Activated T-cell treated with anti-CD3 and anti-CD28 coated beads for 24 hours (primary cell): ENCODE measurements around the gene C16orf74.

ENCODE experiments used
- DNase-seq: peaks from one replicate; pipeline ENCODE4 v3.0.0-alpha.2; 2020; ENCODE audit warnings: low read depth

The C16orf74 gene

DNA sequence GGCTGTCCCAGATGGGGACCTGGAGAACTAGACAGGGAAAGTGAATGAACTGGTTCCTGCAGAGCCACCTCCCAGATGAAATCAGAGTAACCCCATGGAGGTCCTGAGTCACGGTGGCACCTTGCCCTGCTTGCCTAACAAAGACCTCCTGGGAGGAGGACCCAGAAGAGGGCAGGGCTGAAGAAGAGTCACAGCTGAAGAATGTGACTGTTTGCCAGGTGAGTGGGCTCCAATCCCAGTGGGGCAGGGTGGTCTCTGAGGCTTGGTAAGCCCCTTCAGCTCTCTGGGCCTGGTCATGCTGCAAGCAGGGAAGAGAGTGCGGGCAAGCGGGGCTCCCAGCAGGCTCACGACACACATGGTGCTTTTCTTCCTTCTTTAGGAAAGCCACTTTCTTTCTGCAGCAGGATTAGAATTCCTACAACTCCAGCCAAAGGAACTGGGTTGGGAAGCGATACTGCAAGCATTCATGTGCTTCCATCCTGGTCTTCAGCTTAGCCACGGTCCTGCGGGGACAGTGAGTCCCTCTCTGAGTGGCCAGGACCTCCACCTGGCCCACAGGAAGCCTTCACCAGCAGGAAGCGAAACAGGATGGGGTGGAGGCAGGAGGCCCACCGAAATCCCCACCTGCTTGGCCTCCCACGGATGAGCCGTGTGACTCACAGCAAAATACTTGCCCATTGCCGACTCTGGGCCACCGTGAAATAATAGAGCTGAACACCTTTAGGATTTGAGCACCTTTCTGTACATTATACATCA lies 4.3 kb downstream of the C16orf74 start:
- no peak for DNase-seq

GRCh38 chr16:85738923-85739715 lies 11.8 kb downstream of the C16orf74 start:
- no peak for DNase-seq

DNA sequence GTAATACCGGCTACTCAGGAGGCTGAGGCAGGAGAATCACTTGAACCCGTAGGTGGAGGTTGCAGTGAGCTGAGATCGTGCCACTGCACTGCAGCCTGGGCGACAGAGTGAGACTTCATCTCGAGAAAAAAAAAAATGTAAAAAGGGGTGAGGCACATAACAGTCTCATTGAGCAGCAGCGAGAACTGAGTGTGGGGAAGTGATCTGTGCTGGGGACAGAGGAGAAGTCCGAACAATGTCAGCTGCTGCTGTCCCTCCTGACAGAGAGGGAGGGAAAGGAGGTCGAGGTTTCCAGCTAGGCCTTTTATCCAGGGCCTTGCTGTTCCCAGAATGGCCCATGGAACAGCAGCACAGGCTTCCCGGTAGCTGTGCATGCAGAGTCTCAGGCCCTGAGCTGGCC lies 14.0 kb downstream of the C16orf74 start:
- no peak for DNase-seq

DNA sequence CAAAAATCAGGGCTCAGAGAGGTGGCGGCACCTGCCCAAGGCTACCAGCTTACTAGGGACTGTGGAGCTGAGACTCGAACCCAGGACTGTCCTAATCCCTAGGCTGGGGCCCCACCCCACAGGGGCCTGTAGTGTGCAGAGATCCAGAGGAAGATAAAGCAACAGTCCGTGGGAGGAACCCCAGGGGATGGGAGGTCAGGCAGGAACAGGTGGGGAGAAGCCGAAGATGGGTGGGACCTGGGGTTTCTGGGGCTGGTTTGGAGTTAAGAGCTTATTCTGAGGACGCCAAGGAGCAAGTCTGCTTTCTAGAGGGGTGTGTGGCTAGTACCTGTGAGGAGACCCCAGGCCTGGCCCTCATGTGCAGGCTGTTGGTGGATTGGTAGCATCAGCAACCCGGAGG lies 14.9 kb downstream of the C16orf74 start:
- no peak for DNase-seq

GRCh38 chr16:85735225-85735635 lies 15.7 kb downstream of the C16orf74 start:
- DNase-seq: no peak

DNA sequence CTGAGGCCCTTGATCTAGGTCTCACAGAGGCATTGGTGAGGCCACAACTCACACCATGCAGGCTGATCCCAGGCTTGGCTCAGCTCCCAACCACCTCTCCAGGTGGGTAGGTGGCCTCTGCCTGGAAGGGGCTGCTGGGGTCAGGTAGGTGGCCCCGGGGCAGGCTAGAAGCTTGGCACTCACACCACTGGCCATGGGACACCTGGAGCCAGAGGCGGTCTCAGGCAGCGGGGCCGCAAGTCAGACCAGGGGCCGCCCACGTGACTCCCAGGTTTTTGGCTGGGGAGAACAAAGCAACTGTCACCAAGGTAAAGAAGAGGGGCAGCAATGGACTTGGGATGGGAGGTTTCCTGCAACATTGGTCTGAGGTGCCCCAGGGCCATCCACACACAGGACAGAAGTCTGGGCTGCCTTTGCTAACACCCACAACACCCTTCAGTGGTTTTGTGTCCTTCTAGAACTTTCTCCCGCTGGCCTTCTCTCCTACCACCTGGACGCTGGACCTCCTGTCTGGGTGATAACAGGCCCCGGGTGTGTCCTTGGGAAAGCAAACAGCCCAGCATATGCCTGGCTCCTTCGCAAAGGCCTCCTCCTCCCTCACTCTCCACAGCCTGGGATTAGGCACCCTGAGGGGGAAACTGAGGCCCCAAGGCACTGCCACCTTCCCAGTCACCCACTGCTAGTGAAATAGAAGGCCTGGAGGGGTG lies 16.4 kb downstream of the C16orf74 start:
- DNase-seq: no peak

- no peak for DNase-seq
These were observed 17.1 kb downstream of the C16orf74 start for GRCh38 chr16:85733839-85734170.

GRCh38 chr16:85733155-85733838 lies 17.6 kb downstream of the C16orf74 start:
- no peak for DNase-seq

DNA sequence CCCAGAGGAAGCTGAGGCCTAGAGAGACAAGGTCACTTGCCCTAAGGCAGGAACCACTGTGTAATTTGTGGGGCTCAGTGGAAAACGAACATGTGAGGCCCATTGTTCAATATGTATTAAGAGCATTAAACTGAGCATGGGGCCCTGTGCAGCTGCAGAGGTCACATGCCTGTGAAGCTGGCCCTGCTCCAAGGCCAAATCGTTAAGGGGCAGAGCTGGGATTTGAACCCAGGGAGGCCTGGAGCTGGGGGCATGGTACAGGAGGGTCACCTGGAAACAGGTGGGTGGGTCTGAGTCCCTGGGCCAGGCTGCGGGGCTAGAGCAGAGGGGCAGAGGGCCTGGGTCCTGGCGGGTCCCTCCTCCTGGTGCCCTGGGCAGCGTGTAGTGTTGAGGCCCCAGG lies 19.7 kb downstream of the C16orf74 start:
- no peak for DNase-seq

- no peak for DNase-seq
These were observed 20.8 kb downstream of the C16orf74 start for GRCh38 chr16:85730186-85730465.

- DNase-seq: no peak
These were observed 21.3 kb downstream of the C16orf74 start for GRCh38 chr16:85729452-85730185.

DNA sequence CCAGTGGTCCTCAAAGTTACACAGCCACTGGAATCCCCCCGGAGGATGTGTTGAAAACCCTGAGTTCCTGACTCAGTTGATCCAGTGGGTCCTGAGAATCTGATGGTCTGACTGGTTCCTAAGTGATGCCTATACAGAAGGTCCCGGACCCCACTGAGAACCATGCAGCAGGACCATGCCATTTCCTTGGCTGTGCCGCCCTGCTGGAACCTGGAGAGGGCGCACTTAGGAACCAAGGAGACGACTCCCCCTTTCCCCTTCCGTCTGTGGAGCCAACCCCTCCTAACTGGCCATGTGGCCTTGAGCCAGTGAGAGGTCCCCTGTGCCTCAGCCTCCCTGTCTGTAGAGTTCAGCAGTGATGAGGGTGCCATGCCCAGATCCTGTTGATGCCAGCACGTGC lies 22.0 kb downstream of the C16orf74 start:
- DNase-seq: no peak

DNA sequence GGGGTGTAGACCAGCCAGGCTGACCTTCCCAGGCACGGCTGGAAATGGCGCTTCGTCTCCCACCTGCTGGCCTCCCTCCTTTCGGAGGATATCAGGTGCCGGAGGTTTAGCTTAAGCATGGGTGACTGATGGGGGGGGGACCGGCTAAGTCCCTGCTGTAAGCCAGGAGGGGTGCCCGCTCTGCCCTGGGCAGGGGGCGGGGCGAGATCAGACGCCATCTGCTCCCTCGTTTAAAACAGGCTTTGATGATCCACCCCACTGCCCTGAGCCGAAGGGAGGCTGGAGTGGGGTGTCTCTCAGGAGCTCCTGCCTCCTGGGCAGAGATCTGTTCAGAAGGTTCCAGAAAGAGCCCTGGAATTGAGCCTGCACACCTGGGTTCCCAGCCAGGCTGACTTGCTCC lies 26.0 kb downstream of the C16orf74 start:
- no peak for DNase-seq

DNA sequence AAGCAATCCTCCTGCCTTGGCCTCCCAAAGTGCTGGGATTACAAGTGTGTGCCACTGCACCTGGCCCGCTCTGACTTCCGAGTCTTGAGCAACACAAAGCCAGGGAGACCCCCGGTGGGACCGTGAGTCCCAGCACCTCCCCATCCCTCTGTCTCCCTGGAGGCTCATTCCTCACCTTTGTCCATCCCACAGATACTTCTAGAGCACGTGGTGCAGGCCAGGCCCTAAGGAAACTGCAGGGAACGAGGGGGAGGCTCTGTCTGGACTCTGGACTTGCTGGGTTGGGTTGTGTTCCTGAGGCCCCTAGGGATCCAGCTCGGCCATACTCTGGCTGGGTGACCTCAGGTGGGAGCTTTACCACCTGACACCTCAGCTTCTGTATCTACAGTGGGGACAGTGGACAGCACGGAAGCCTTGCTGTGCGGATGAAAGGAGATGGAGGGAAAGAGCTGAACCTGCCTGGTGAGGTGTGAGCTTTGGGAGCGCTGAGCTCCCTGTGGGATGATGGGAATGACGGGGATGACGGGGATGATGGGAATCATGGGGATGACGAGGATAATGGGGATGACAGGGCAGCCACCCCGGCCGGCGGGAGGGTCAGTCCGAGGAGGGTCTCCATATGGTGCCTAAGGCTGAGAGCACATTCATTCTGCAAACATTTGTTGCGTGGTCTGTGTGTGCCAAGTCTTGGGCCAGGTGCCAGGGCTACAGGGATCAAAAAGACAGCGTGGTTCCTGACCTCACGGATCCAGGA lies 26.6 kb downstream of the C16orf74 start:
- DNase-seq: no peak

- no peak for DNase-seq
These were observed 28.6 kb downstream of the C16orf74 start for GRCh38 chr16:85722128-85722893.

DNA sequence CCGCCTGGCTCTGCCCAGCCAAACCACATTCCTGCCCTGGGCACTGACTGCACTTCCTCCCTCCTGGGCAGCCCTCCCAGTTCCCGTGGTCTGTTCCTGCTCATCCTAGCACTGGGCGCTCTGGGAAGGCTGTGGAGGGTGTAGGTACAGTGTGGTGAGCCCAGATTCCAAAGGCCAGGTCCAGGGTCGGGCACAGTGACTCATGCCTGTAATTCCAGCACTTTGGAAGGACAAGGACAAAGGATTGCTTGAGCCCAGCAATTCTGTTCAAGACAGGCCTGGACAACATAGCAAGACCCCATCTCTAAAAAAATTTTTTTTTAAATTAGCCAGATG lies 30.6 kb downstream of the C16orf74 start:
- DNase-seq: no peak

DNA sequence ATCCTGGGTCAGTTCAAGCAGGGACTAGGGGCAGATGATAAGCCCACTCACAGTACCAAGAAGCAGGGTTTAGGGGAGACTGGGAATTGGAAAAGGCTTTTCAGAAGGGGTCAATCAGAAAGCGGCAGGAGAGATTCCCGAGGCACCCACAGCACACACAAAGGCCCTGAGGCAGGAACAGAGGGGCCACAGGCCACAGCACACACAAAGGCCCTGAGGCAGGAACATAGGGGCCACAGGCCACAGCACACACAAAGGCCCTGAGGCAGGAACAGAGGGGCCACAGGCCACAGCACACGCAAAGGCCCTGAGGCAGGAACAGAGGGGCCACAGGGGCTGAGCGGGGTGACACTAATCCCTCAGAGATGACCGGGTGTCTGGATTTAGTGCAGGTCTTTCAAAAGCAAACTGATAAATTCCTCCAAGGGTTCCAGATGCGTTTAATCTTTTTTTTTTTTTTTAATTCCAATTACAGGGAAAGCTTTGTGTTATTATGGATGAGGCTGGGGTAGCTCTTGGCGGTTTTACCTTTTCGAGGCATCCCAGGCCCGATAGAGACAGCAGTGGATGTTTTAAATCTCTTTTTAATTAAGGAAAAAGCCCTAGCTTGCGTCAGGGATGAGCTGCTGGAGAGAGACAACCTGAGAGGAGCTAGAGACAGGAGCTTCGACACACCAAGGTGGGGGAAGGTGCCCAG lies 31.1 kb downstream of the C16orf74 start:
- no peak for DNase-seq

DNA sequence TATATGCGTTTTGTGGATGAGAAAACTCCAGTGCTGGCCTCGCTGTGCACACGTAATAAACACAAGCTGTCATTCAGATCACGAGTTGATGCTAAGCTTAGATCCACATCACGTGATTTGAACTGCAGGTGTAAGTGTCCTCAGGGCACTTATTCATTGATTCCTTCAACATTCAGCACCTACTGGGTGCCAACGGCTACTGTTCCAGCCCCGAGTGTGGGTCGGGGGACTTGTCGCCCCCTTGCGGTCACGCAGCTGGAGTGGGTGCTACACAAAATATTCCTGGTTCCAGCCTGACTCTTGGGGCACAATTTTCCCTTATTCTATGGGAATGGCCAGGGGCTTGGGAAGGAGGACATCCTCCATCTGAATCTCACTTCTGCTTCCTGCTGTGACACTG lies 32.2 kb downstream of the C16orf74 start:
- DNase-seq: no peak

DNA sequence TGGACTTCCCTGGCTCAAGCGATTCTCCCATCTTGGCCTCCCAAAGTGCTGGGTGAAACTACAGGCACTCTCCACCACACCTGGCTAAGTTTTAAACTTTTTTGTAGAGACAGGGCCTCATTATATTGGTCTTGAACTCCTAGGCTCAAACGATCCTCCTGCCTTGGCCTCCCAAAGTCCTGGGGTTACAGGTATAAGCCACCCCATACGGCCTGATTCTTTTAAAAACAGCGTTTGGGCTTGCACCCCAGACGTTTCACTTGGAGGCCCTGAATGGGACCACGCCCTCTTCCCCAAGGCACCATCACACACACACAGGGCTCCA lies 32.8 kb downstream of the C16orf74 start:
- DNase-seq: no peak
